T-cell (primary cell): ENCODE results near the gene MED12. TPM values are rescaled to one million over a fixed set of nuclear protein-coding genes. Genes with fewer than 3 reads are reported as not detected.

Experiments used
- ATAC-seq, 4 experiments: fragments of 200-7000 bp in 3 of 4; fragments of 150-1000 bp in 1 of 4; cut with Tn5 transposase; replicated peaks in 1 of 4; 1 replicate in 3 of 4; 2 replicates in 1 of 4; pipeline ENCODE4 v1.10.0; 2021; ENCODE audit warnings: moderate library complexity in 3 of 4, mild to moderate bottlenecking in 2 of 4, moderate number of reproducible peaks in 1 of 4
- CTCF ChIA-PET, 2 donors: fragments of 300-600 bp; sonication (Branson Sonifier 250); formaldehyde crosslinking; loops; one replicate each; lab custom pipeline; 2022; ENCODE audit warnings: antibody characterized with exemption in 2 of 2; lab: Charles Lee
- POLR2A ChIA-PET, 2 donors: fragments of 300-600 bp; sonication (Branson Sonifier 250); formaldehyde crosslinking; loops; one replicate each; lab custom pipeline; 2022; ENCODE audit warnings: antibody characterized with exemption in 2 of 2; lab: Charles Lee
- DNase-seq, 35 experiments: peaks; one replicate each; pipeline versions ENCODE4 v3.0.0 to v3.0.0-alpha.2; 2013 to 2023
- H3K27ac ChIP-seq: one replicate; pipeline ENCODE4 v1.5.1; 2013; ENCODE audit warnings: low read length
- H3K27me3 ChIP-seq, 2 experiments: replicated peaks in 1 of 2; 1 replicate in 1 of 2; 2 replicates in 1 of 2; pipeline versions ENCODE4 v1.6.1 to v1.7.0; 2013; ENCODE audit warnings: low read length in 1 of 2, mixed read lengths in 1 of 2; ENCODE audit not compliant: control insufficient read depth in 2 of 2, insufficient read depth in 2 of 2; ENCODE audit errors: extremely low read depth in 1 of 2
- H3K36me3 ChIP-seq, 2 donors: 1 replicate in 1 of 2; 2 replicates in 1 of 2; pipeline versions ENCODE4 v1.6.1 to v1.7.0; 2013; ENCODE audit warnings: low read length in 1 of 2; ENCODE audit not compliant: control insufficient read depth in 2 of 2, insufficient read depth in 1 of 2; ENCODE audit errors: extremely low read depth in 1 of 2
- H3K4me1 ChIP-seq, 2 experiments: 1 replicate in 1 of 2; 2 replicates in 1 of 2; pipeline versions ENCODE4 v1.6.1 to v1.7.0; 2013; ENCODE audit warnings: low read length in 2 of 2, mixed read lengths in 1 of 2; ENCODE audit not compliant: insufficient read depth in 2 of 2, control insufficient read depth in 1 of 2; ENCODE audit errors: extremely low read depth in 1 of 2
- H3K4me3 ChIP-seq, 2 donors: 1 replicate in 1 of 2; 2 replicates in 1 of 2; pipeline versions ENCODE4 v1.5.1 to v1.7.0; 2013; ENCODE audit warnings: mild to moderate bottlenecking in 2 of 2, low read length in 1 of 2, moderate library complexity in 1 of 2; ENCODE audit not compliant: control insufficient read depth in 1 of 2; ENCODE audit errors: extremely low read depth in 1 of 2
- H3K9me3 ChIP-seq: 2 replicates; pipeline ENCODE4 v1.7.0; 2013
- H3K27ac Mint-ChIP-seq, 2 donors: one replicate each; pipeline ENCODE4 v1.8.0; 2020 to 2021; ENCODE audit warnings: mild to moderate bottlenecking in 2 of 2, mixed read lengths in 2 of 2
- H3K27me3 Mint-ChIP-seq, 2 donors: one replicate each; pipeline ENCODE4 v1.8.0; 2021 to 2022; ENCODE audit warnings: mixed read lengths in 2 of 2
- H3K36me3 Mint-ChIP-seq: one replicate; pipeline ENCODE4 v1.8.0; 2021; ENCODE audit warnings: mixed read lengths
- H3K4me1 Mint-ChIP-seq, 3 donors: one replicate each; pipeline ENCODE4 v1.8.0; 2020 to 2022; ENCODE audit warnings: mixed read lengths in 3 of 3, mild to moderate bottlenecking in 1 of 3
- H3K4me3 Mint-ChIP-seq, 3 donors: one replicate each; pipeline ENCODE4 v1.8.0; 2020 to 2022; ENCODE audit warnings: mild to moderate bottlenecking in 3 of 3, mixed read lengths in 3 of 3, moderate library complexity in 3 of 3
- H3K9me3 Mint-ChIP-seq, 3 donors: one replicate each; pipeline ENCODE4 v1.8.0; 2020 to 2022; ENCODE audit warnings: mixed read lengths in 3 of 3
- WGBS: methylation state at CpG from one replicate; pipeline ENCODE4 v1.1.5; 2013; ENCODE audit warnings: missing lambda C conversion rate; ENCODE audit not compliant: insufficient coverage; 5-methylcytosine and 5-hydroxymethylcytosine counted together
- total RNA-seq, 35 experiments: library from RNA in 6 of 35; stranded (reverse) in 6 of 35; fragments of 120-200 nt in 1 of 35; gene quantifications; one replicate each; pipeline versions ENCODE4 v1.2.1 to v1.2.4 and lab custom pipeline; 2013 to 2026

Gene MED12
- total RNA-seq, 5 donors from 2014 or later (not counting 1 experiment from before 2014, with no cell fraction given), result 63.8 to 78.3 (median 72.0) TPM

DNA sequence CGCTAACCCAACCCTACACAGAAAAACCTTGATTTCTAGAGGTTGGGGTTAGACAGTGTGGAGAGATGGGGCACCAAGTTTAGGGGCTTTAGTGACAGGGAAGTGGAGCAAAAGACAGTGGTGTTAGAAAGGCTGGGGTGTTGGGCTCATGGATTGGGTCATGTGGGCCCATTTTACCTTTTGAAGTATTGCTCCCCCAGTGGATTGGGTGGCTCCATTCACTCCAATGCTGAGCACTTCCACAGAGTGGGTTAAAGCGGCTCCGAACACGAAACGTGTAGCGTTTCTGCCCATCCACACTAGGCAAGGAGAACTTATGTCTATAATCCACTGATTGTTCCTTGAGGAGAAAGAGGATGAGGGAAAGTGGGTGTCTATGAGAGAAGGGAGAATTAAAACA lies 9.3 kb upstream of the MED12 start:
- Histone ChIP-seq H3K27ac (peak overlapping the region; percentile 99), H3K4me3 (peak overlapping the region; percentile 94), H3K27me3 (no peaks in the 10 kb centered on the region), H3K36me3 (peaks cover 4 to 35% of the 10 kb centered on the region in 2 donors), H3K4me1 (peaks cover 28 to 75% of the 10 kb centered on the region in 2 experiments), H3K9me3 (no peaks in the 10 kb centered on the region)
- Mint-ChIP-seq H3K4me3 (peak overlapping the region; percentile 95 to 99 (median 97)), H3K4me1 (peaks cover 69 to 82% (median 80%) of the 10 kb centered on the region in 3 donors), H3K27ac (peak overlapping the region; percentile 97 to 99), H3K36me3 (peaks cover 45% of the 10 kb centered on the region), H3K9me3 (no peaks in the 10 kb centered on the region), H3K27me3 (no peaks in the 10 kb centered on the region)
- peak in 4 of 35 experiments; percentile 4 to 44 (median 29) for DNase-seq
- ChIA-PET POLR2A (interaction anchor here in 1 of 2 donors (1.4 kb wide), 1 partner anchor 10 kb away, joined by 6 read pairs; the partner anchor contains the start of gene MED12), CTCF (interaction anchor here in 1 of 2 donors (1.9 kb wide), 1 partner anchor 10 kb away, joined by 4 read pairs; no protein-coding TSS in a partner anchor)
- WGBS, result no CpG with 5 or more reads among the region's 6 CpGs
- no peak for ATAC-seq

DNA sequence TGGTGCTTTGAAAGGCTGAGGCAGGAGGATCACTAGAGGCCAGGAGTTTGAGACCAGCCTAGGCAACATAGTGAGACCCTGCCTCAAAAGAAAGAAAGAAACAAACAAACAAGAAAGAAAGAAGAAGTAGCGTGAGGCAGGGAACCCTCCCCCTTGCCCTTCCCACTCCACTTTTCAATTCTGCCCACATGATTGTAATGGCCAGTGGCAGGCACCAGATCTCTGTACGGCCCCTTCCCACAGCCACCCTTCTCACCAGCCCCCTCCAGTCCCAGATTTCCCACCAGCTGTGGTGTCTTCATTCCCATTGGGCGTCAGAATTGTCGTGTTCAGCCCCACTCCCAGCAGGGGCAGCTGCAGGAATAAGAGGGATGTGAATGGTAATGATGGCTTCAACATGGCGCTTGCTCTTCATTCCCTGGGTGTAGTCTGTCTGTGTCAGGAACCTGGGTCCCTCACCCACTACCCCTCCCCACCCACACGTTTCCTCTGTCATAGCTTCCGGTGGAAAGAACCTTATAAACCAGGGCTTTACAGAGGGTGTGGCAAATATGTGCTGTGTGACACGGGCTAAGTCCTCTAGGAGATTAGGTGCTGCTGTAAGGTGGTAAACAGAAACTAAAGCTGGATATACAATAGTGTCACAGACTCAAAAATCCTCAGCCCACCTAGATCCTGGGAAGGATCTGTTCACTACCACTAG lies 7.1 kb upstream of the MED12 start, which contains the start of gene IL2RG:
Gene IL2RG, minus strand, starts transcription at position 437 of the 703 bp plus-strand sequence. Its CDS starts 38 bp downstream, at position 399.
- Histone ChIP-seq H3K4me1 (peaks cover 17 to 56% of the 10 kb centered on the region in 2 experiments), H3K27ac (peak within 1 kb of the TSS; percentile 99), H3K4me3 (peak within 1 kb of the TSS; percentile 94), H3K27me3 (no peaks in the 10 kb centered on the region), H3K36me3 (peaks cover 4 to 31% of the 10 kb centered on the region in 2 donors), H3K9me3 (no peaks in the 10 kb centered on the region)
- WGBS, result no CpG with 5 or more reads among the region's 8 CpGs
- Mint-ChIP-seq H3K4me1 (peaks cover 54 to 68% (median 60%) of the 10 kb centered on the region in 3 donors), H3K36me3 (peaks cover 37% of the 10 kb centered on the region), H3K9me3 (no peaks in the 10 kb centered on the region), H3K4me3 (peak within 1 kb of the TSS; percentile 95 to 99 (median 97)), H3K27ac (peak within 1 kb of the TSS; percentile 97 to 99), H3K27me3 (no peaks in the 10 kb centered on the region)
- ChIA-PET POLR2A (interaction anchor here (0.5 to 2.4 kb wide), 20 partner anchors 8 to 1166 kb away, joined by 3 to 22 read pairs (median 5); partner anchors contain the start of genes FOXO4 (in 1 of the 2), NONO (in 1 of the 2), RPS4X (in 1 of the 2) and TAF1 (in 1 of the 2)), CTCF (interaction anchor here (1.0 to 1.9 kb wide), 8 partner anchors 9 to 71 kb away, joined by 4 to 16 read pairs (median 7); no protein-coding TSS in a partner anchor)
- DNase-seq (peak; percentile 35 to 90 (median 79)), ATAC-seq (peak; percentile 87 to 91 (median 91))

GRCh38 chrX:71111921-71112431 lies 6.4 kb upstream of the MED12 start:
- CTCF ChIA-PET, result interaction anchor here (0.6 to 1.9 kb wide), 10 partner anchors 9 to 70 kb away, joined by 3 to 16 read pairs (median 7); no protein-coding TSS in a partner anchor
- POLR2A ChIA-PET, result interaction anchor here (0.5 to 2.4 kb wide), 21 partner anchors 9 to 1165 kb away, joined by 3 to 22 read pairs (median 5); partner anchors contain the start of genes FOXO4 (in 1 of the 2), NONO (in 1 of the 2), RPS4X (in 1 of the 2) and SNX12 (in 1 of the 2)
- peak in 19 of 35 experiments; percentile 5 to 69 (median 18) for DNase-seq
- no peaks in the 10 kb centered on the region for H3K27me3 Mint-ChIP-seq
- H3K9me3 ChIP-seq, result no peaks in the 10 kb centered on the region
- H3K4me3 ChIP-seq, result peak overlapping the region; percentile 30 to 94
- peak; percentile 22 to 65 (median 28) for ATAC-seq
- H3K36me3 ChIP-seq, result peaks cover 4 to 30% of the 10 kb centered on the region in 2 donors
- H3K9me3 Mint-ChIP-seq, result no peaks in the 10 kb centered on the region
- WGBS, result 0% methylated on average over 1 of the region's 5 CpGs
- H3K27me3 ChIP-seq, result no peaks in the 10 kb centered on the region
- H3K36me3 Mint-ChIP-seq, result peaks cover 33% of the 10 kb centered on the region
- peak overlapping the region; percentile 97 to 99 for H3K27ac Mint-ChIP-seq
- H3K4me1 ChIP-seq, result peaks cover 17 to 51% of the 10 kb centered on the region in 2 experiments
- peak overlapping the region; percentile 95 to 99 (median 97) for H3K4me3 Mint-ChIP-seq
- H3K4me1 Mint-ChIP-seq, result peaks cover 48 to 64% (median 56%) of the 10 kb centered on the region in 3 donors
- H3K27ac ChIP-seq, result peak overlapping the region; percentile 99

- Histone ChIP-seq H3K4me3 (no peak overlapping the region), H3K4me1 (peaks cover 12 to 54% of the 10 kb centered on the region in 2 experiments), H3K36me3 (peaks cover under 1 to 23% of the 10 kb centered on the region in 2 donors), H3K27me3 (no peaks in the 10 kb centered on the region), H3K9me3 (no peaks in the 10 kb centered on the region), H3K27ac (peak overlapping the region; percentile 89)
- Mint-ChIP-seq H3K27me3 (no peaks in the 10 kb centered on the region), H3K4me3 (peak overlapping the region in 1 of 3 donors; percentile 80), H3K27ac (peak overlapping the region; percentile 71 to 74), H3K4me1 (peaks cover 26 to 45% (median 39%) of the 10 kb centered on the region in 3 donors), H3K9me3 (no peaks in the 10 kb centered on the region), H3K36me3 (peaks cover 10% of the 10 kb centered on the region)
- WGBS, result 100% methylated on average over 1 of the region's 10 CpGs
- POLR2A ChIA-PET, result interaction anchor here in 1 of 2 donors (2.0 to 2.1 kb wide), 2 partner anchors 13 to 15 kb away, joined by 9 to 28 read pairs; no protein-coding TSS in a partner anchor
- no peak for ATAC-seq
- DNase-seq, result no peak
- CTCF ChIA-PET, result interaction anchor here (0.6 to 2.9 kb wide), 5 partner anchors 11 to 43 kb away, joined by 3 to 37 read pairs (median 8); partner anchors contain the start of gene FOXO4 (in 1 of the 2)
Measured at GRCh38 chrX:71117358-71117757, 1.0 kb upstream of the MED12 start.

GRCh38 chrX:71118985-71119535 lies 664 bp downstream of the MED12 start:
- Histone ChIP-seq H3K4me3 (peak overlapping the region; percentile 11 to 82), H3K9me3 (no peaks in the 10 kb centered on the region), H3K27ac (peak overlapping the region; percentile 89), H3K27me3 (no peaks in the 10 kb centered on the region), H3K4me1 (peaks cover 3 to 39% of the 10 kb centered on the region in 2 experiments), H3K36me3 (peaks cover 4 to 40% of the 10 kb centered on the region in 2 donors)
- Mint-ChIP-seq H3K27me3 (peaks cover 0 to 5% of the 10 kb centered on the region in 2 donors), H3K4me3 (peak overlapping the region; percentile 80 to 84 (median 81)), H3K9me3 (no peaks in the 10 kb centered on the region), H3K27ac (peak overlapping the region; percentile 84 to 91), H3K4me1 (peaks cover 25 to 35% (median 27%) of the 10 kb centered on the region in 3 donors), H3K36me3 (peaks cover 19% of the 10 kb centered on the region)
- ChIA-PET CTCF (interaction anchor here in 1 of 2 donors (0.7 to 2.9 kb wide), 7 partner anchors 10 to 164 kb away, joined by 3 to 37 read pairs (median 8); partner anchors contain the start of genes FOXO4 and NONO), POLR2A (interaction anchor here (0.6 to 2.1 kb wide), 13 partner anchors 9 to 307 kb away, joined by 3 to 28 read pairs (median 6); partner anchors contain the start of gene TAF1 (in 1 of the 2))
- 0% methylated on average over 3 of the region's 17 CpGs for WGBS
- peak; percentile 32 to 39 (median 35) for ATAC-seq
- DNase-seq, result no peak
